Activated CD4-positive, alpha-beta T cell treated with anti-CD3 and anti-CD28 coated beads, Interleukin-2, amount 50 U/mL, for 16 hours (primary cell): ENCODE data around the gene STXBP5L.
"Not testable (repeated sequence)": the region's sequence is repeated elsewhere in the genome, so short reads cannot be mapped to it uniquely, and the experiment has no call there.

Experiments
- DNase-seq: peaks from one replicate; pipeline ENCODE4 v3.0.0-alpha.2; 2020

The STXBP5L gene

GRCh38 chr3:120908030-120908794 lies at the start of gene STXBP5L:
STXBP5L (plus strand) TSS chr3:120908205; CDS start chr3:120909579, 1,374 bp downstream.
- DNase-seq = peak; percentile 73

DNA sequence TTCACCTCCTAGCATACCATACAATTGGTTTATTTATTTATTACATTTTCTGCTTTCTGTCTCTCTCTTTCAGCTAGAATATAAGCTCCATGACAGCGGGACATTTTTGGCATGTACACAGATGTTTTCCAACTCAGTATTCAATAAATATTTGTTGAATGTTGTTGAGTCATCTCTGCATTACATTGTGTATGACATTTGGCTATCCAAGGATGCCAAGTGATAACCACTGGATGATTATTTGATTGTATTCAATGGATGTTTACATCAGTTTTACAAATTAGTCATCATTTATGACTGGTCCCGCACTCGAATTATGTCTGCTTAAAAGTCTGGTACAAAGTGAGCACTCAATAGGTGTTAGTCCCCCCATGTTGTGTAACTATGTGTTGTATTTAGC lies 49.5 kb upstream of the STXBP5L start:
- no peak for DNase-seq

- no peak for DNase-seq
These were observed 43.5 kb upstream of the STXBP5L start for GRCh38 chr3:120864541-120864940.

GRCh38 chr3:120875507-120875906 lies 32.5 kb upstream of the STXBP5L start:
- no peak for DNase-seq

GRCh38 chr3:120875989-120876388 lies 32.0 kb upstream of the STXBP5L start:
- no peak for DNase-seq

- no peak for DNase-seq
These were observed 28.6 kb upstream of the STXBP5L start for GRCh38 chr3:120879411-120879810.

DNA sequence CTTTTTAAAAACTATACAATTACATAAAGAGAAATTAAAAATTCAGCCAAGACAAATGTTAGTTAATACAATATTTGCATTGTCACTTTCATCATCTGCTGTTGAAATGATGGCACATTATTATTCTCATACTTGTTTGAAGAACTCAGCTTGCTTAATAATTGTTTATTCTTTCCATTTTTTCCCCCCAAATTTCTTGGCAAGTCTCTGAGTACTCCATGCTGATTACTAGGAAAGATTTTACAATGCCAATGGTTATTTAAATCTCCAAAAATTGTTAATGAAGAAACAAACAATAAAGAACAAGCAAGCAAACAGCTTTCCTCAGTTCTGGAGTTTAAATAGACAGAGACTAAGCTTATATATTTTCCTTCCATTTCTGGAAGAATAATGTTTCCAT lies 15.1 kb upstream of the STXBP5L start:
- no peak for DNase-seq

DNA sequence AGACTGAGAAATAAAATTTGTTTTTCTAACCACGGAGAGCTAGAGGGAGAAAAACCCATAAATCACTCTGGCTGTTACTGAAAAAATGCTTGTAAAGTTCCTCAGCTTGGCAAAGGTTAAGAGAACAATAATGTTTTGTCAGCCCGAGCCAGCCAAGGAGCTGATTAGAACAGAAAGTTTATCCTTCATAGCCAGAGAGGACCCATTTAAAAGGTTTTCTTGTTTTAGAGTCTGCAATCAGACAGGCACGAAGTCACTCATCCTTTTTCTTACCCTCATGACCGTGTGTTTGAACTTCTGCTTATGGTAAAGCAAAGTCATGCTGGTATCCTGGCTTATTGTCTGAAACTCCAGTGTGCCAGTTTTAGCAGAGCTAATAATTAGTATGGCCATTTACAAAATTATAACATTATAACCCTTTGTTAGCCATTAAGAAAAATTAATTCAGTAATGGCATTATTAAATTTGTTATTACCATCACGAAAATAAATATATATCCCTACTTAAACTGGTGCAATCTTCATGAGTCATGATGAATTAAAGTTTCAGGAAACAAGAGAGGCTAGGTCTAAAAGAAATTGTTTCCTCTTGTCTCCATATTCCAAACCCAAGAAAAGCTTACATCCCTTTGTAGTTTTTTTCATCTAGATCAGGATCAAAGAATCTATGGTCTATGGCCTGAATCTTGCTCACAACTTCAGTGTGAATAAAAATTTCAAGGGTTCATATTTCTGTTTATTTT lies 13.5 kb upstream of the STXBP5L start:
- no peak for DNase-seq

DNA sequence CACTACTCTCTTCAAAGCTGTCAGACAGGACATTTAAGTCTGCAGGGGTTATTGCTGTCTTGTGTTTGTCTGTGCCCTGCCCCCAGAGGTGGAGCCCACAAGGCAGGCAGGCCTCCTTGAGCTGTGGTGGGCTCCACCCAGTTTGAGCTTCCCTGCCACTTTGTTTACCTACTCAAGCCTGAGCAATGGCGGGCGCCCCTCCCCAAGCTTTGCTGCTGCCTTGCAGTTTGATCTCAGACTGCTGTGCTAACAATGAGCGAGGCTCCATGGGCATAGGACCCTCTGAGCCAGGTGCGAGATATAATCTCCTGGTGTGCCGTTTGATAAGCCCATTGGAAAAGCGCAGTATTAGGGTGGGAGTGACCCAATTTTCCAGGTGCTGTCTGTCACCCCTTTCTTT lies 6.3 kb upstream of the STXBP5L start:
- not testable (repeated sequence) for DNase-seq

- no peak for DNase-seq
These were observed 4.8 kb upstream of the STXBP5L start for GRCh38 chr3:120903221-120903620.

- DNase-seq = no peak
These were observed 361 bp upstream of the STXBP5L start for GRCh38 chr3:120907659-120908029.

- no peak for DNase-seq
These were observed 993 bp downstream of the STXBP5L start for GRCh38 chr3:120908795-120909601.

- DNase-seq = no peak
These were observed 1.5 kb downstream of the STXBP5L start for GRCh38 chr3:120909602-120909878.

DNA sequence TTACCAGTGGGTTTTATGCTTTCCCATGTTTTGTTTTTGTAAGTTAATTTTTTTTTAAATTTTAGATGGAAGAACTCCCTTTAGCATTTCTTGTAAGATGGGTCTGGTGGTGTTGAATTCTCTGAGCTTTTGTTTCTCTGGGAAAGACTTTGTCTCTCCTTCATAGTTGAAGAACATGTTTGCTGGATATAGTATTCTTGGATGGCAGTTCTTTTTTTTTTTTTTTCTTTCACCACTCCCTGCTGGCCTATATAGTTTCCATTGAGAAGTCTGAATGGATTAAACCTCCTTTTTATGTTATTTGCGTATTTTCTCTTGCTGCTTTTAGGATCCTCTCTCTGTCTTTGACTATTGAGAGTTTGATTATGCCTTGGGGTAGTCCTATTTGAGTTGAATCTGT lies 18.1 kb downstream of the STXBP5L start:
- no peak for DNase-seq

DNA sequence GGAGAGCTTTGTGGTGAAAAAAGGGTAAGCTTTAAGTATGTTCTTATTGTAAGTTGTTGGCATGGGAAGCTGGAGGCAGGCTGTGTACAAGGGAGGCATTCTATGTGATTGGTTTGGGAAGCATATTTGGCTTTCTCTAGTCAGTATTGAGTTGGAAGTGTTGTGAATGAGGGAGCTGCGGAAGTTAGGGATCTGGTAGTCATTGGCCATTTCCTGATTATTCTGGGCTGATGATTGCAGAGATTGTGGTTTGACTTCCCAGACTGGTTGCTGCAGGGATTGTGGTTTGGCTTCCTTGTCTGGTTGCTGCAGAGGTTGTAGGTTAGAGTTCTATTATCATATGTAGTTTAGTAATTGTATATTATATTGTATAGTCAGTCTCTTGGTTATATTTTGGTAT lies 21.0 kb downstream of the STXBP5L start:
- no peak for DNase-seq

DNA sequence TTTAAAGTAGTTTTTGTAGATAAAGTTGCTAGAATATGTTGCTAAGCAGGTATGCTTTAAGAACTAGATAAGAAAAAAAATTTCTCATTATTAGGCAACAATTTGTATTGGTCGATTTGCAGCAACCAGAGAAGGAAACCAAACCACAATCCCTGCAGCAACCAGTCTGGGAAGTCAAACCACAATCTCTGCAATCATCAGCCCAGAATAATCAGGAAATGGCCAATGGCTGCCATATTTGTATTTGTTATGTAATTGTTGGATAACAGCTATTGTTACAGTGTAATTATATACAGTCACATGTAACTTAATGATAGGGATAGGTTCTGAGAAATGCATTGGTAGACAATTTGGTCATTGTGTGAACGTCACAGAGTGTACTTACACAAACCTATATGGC lies 23.6 kb downstream of the STXBP5L start:
- DNase-seq = no peak

- no peak for DNase-seq
These were observed 48.1 kb downstream of the STXBP5L start for GRCh38 chr3:120956143-120956542.

- no peak for DNase-seq
These were observed 74.8 kb downstream of the STXBP5L start for GRCh38 chr3:120982608-120983320.

DNA sequence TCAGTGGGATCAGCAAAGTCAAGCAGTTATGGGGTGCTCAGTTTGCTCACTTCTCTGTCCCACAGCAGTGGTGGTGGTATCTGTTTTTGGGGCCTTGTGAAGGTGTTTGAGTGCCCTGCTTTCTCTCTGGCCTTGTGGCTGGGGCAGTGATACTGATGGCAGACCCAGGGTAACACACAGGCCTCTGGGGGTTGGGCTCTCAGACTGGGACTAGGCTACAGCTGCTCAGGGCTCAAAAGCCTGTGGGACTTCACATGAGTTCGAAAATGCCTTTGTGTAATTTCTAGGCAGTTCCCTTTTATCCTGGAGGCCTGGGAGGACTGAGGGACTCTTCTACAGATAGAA lies 75.3 kb downstream of the STXBP5L start:
- no peak for DNase-seq

GRCh38 chr3:120983841-120984240 lies 75.8 kb downstream of the STXBP5L start:
- DNase-seq = no peak

- DNase-seq = no peak
These were observed 77.2 kb downstream of the STXBP5L start for GRCh38 chr3:120985242-120985641.

DNA sequence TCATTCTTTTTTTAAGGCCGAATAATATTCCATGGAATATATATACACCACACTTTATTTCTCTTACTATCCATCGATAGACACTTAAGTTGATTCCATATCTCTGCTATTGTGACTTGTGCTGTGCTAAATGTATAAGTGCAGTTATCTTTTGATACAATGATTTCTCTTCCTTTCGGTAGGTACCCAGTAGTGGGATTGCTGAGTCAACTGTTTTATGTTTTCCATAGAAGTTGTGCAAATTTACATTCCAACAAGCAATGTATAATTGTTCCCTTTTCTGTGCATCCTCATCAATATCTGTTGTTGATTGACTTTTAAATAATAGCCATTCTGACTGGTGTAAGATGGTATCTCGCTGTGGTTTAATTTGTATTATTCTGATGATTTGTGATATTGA lies 81.0 kb downstream of the STXBP5L start:
- DNase-seq = no peak

DNA sequence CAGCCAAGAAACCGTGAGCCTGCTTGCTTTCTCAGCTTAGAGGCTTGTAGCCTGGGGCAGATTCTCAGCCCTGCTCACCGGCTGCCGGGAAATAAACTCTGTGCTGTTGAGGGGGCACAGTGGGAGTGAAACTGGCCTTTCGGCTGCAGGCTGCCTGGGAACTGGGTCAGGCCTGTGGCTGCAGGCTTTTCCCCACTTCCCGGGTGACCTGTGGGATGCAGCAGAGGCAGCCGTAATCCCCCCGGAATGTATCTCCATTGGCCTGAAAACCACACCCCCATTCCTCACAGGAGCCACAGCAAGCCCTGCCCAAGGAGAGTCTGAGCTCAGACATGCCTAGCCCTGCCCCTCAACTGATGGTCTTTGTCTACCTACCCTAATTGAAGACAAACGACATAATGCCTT lies 110.9 kb downstream of the STXBP5L start:
- no peak for DNase-seq
